COLO668 (cell line): Measurements from ENCODE around the gene CYREN.
"Not testable (repeated sequence)": the region's sequence is repeated elsewhere in the genome, so short reads cannot be mapped to it uniquely, and the experiment has no call there.

ENCODE experiments used
- DNase-seq: peaks from one replicate; lab custom pipeline; 2025; ENCODE audit not compliant: unreplicated experiment; lab: John Stamatoyannopoulos, UW

CYREN gene, protein sequence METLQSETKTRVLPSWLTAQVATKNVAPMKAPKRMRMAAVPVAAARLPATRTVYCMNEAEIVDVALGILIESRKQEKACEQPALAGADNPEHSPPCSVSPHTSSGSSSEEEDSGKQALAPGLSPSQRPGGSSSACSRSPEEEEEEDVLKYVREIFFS

DNA sequence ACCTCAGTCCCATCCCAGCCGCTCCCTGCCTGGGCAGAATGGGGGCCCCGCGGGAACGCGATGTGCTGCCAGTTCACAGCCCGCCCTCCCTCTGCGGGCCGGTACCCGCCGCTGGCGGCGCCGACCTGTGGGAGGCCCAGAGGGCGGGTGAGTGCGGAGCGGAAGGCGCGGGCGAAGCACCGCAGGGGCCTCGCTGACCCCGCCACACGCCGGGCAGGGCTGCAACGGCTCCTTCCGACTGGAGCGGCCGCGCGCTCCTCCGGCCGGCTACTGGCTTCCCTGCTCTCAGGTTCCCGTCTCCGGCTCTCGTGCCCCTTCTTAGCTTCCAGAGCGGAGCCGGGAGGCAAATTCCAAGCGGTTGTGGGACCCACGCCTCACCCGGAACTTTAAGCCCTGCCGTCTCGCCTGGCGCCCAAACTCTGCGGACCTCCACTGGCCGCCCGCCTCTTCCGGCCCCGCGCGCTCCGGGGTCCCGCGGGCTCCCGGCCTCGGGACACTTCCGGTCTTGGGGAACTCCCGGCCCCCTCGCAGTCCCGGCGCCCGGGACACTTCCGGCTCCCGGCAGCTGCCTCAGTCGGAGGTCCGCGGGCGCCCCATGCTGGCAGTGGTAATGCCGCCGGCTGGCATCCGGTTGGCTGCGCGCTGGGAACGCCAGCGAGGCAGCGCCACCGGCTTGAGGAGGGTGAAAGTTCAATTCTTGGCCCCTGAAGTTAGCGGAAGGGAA is at the start of gene CYREN:
Gene CYREN, minus strand, starts transcription at position 434 of the 724 bp plus-strand sequence. CDS start 1,785 bp downstream, outside the sequence.
- peak; percentile 97 for DNase-seq

DNA sequence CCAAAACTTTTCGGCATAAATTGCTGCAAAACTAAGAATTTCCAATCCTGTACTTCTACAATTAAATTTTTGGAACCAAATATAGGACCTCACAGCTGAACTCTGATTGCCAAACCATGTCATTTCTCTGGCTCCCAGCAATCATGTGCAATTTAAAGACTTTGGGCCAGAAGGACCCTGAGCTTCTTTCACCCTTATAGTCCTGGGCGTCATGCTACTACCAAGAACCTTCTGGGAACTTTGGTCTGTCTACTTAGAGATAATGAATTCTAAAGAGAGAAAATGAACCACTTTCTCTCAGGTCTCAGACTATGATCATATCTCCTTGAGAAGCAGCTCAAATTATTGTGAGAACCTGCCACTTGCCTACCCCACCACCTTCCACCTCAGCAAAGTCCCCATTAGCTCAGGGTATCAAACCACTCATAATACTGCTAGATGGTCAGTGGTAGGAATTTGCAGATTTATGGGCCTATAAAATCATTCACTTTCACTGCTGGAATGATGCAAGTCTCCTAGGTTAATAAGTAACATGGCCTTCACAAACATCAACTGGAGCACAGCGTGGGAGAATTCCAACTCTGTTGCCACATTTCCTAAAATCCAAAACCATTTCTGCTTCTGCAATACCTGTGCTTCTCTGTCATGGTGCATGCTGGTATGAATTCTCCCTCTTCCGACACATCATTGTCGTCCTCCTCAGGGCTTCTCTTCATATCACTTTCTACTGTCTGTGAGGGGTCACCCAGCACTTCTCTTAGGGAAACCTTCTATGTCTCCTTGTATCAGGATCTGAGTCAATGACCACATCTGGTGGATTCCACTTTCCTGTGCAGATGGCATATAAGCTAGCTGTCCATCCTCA is 47.4 kb upstream of the CYREN start:
- no peak for DNase-seq

DNA sequence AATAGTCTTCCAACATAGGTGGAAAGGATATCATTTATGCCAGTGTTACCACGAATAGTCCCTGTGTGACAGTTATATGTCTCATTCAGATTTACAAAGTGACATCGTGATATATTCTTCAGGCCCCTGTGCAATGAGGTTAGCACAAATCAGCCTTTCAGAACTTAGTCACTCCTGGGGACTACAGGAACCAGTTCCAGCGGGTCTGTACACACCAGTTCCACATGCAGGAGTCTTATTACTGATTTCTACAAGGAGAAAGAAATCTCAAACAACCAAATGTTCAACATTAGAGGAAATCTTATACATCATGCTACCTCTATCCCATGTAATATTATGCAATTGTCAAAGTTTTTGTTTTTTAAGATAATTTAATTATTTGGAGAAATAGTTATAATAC is 45.2 kb upstream of the CYREN start:
- no peak for DNase-seq

DNA sequence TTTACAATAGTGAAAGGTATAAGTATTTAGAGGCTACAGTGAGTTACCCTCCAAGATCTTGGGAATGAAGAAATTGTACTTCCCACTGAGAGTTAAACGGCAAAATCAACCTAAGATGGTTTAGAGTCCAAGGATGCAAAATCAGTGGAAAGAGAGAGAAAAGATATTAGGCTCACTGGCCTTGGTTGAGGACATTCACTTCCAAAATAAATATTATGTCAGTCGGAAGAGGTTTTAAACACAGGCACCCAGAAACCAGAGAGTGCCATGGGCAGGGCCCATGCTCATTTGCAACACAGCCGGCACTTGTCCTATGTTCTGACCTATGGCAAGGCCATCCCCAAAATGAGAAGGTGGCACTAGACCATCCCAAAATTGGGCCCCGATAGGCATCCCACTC is 44.7 kb upstream of the CYREN start:
- no peak for DNase-seq

DNA sequence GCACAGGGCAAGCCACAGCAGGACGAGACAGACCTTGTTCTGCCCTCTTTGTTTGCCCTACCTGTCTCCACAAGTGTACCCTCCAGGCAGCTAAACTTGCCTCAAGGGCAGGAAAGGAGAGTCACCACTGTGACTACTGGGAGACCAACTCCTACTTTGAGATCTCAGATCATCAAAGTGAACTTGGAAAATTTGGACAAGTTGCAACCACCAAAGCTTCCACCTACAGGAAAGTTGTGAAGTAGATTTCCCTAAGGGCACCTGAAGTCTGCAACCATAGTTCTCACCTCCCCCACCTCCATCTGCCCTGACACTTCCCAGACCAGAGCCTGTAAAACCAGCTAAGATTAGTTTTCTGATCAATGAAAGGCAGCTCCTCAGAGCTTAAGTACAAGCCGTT is 43.3 kb upstream of the CYREN start:
- DNase-seq, result no peak

DNA sequence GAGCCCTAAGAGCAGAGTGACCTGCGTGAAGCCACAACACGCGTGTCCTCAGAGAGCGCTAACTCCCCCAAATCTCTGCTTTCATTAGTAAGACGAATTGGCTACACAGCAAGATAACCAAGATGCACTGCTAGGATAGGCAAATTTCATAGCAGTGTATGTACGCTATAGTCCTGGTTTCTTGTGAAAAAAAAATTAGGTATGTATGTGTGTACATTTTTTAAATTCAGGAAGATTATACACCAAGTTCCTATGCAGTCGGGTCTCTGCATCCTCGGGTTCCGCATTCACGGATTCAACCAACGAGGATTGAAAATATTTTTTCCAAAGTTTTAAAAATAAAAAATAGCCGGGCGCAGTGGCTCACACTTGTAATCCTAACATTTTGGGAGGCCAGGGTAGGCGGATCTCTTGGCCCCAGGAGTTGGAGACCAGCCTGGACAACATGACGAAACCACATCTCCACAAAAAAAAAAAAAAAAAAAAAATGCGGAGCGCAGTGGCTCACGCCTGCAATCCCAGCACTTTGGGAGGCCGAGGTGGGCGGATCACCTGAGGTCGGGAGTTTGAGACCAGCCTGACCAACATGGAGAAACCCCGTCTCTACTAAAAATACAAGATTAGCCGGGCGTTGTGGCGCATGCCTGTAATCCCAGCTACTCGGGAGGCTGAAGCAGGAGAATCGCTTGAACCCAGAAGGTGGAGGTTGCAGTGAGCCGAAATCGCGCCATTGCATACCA is 41.6 kb upstream of the CYREN start:
- DNase-seq, result not testable (repeated sequence)

DNA sequence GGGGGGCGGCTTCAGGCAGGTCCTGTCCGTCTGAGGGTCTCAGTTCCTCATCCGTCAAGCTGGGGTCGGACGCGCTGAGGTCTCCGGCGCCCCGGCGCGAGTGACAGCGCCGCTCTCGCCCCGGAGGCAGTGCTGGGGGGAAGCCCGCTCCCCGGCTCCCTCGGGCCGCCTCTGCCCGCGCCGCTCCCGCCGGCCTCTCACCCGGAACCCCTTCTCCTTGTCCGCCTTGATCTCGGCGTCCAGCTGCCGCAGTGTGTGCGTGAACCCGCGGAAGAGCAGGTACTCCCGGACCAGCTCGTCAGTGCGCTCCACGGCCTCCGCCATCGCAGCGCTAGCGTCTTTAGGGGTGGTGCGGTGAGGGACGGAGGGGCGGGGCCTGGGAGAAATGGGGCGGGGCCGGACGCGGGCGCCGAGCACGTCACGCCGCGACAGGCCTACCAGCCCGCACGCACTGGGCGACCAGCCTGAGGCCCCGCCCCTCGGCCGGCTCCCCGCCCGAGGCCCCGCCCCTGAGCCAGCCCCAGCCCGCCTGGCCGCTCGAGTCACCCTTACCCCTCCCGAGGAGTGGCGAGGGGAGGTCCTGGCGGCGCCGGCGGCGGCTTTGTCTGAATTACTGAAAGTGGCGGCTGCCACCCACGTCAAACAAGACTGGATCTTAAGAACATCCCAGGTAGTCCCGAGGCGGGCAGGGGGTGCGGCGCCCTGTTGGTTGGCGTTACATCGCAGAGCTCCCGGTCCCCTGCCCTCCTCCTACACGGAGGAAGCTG is 40.9 kb upstream of the CYREN start, which contains the start of gene WDR91:
Gene WDR91, minus strand, starts transcription at position 348 of the 767 bp plus-strand sequence. Its CDS starts 24 bp downstream, at position 324.
- DNase-seq, result peak; percentile 94

DNA sequence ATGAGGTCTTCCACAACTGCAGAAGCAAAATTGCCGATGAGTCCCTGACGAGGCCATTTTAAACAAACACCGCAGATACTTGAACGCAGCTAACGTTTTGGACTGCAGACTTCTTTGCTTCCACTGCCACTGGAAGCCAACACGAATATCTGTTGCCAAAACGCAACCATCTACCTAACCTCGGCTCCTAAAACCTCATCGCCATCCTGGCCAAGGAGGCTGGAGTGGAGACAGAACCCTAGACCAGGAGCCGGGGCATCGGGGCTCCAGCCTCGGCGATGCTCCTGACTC is 40.3 kb upstream of the CYREN start:
- no peak for DNase-seq

DNA sequence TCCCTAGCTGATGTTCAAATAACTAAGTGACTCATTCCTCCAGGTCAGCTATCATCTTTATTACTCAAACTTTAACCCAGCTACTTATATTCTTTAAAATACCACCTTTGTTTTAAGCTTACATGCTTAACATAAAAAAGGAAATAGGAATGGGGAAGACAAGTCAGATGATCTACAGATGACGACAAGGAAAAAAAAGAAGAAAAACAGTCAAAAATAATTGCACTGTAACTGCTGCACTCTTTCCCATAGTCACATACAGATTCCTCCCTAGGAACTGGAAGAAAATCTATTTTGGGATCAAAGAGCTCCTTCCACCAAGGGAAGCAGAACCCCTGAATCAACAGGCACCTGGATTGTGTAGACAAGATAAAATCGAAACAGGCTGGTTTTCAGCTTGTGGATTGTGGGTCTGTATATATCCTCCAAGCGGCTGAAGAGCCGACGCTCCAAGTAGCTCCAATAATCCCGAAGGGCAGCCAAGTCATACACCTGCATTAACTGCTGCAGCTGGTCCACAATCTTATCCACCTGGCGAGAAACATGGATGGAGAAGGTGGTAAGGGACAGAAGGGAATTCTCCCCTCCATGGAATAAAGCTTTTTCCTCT is 38.8 kb upstream of the CYREN start:
- no peak for DNase-seq

DNA sequence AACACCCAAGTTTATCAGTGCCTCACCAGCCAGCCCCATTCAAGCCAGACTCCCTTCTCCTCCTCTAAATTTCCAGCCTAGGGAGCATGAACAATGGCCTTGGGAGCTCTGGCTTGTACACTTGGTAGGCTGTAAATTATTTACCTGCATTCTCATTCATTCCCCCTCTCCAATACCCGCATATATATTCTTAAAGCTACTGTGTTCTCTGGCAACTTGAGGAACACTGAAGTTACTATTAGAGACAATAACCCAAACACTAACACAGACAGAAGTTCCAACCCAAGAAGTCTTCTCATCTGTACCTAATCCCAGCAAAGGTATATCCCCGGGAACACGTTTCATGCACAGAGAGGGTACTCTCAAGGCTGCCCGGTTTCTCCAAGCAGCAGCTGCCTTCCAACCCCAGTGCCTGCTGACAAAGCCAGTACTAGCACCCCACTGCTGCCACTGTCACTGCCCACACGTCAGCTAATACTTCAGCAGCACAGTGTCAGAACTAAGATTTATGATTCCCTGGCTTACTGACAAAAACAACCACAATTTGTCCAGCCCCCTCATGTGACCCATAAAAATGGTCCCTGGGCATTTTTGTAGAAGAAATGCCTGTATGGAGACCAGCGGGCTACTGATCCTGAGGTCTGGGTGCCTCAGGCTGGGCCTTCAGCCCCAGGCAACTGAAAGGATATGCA is 37.7 kb upstream of the CYREN start:
- DNase-seq, result no peak

DNA sequence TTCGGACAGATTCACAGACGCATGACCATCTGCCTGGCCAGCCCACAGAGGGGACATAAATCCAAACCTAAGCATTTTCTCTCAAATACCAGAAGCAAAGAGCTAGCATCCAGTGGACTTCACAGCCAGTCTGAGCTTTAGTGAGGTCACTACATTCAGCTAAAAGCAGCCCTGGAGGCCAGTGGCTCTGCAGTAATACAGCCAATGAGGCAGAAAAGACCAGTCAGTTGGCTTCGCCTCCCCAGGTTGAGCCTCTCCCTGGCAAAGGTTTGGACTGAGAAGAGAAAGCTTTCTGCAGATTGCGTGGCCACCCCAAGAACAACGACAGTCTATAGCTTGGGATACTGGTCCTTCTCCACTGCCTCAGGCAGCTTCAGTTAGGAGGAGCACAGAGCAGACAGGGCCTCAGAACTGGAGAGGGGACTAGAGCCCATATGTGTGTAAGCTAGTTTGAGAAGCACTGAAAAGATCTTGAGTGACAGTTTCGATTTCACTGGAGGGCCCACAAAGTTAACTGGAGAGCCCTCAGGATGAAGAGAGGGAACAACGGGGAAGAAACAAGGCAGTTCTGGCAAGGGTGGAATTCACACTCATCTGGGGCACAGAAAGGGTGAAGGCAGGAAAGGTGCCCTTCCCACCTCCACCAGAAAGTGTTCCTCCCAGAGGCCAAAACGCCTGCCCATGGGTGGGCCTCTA is 37.0 kb upstream of the CYREN start:
- DNase-seq, result no peak

DNA sequence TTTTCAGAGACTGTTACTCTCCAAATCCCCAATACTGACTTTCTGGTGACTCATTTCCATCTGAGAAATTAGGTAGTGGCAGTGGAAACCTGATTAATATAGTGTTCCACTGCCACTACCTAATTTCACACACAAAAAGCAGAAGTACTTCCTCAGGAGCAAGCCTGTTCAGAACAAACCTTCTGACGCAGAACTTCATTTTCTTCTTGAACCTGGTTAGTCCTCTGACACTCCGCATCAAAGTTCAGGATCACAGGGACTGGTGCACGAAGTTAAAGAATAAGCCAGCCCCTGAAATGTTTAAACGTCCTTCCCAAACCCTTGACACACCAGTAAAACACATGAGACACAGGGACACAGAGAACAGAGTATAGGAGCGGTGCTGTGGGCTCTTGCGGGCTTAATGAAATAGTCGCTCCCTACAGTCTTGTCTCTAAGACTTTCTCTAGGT is 36.5 kb upstream of the CYREN start:
- DNase-seq, result no peak

DNA sequence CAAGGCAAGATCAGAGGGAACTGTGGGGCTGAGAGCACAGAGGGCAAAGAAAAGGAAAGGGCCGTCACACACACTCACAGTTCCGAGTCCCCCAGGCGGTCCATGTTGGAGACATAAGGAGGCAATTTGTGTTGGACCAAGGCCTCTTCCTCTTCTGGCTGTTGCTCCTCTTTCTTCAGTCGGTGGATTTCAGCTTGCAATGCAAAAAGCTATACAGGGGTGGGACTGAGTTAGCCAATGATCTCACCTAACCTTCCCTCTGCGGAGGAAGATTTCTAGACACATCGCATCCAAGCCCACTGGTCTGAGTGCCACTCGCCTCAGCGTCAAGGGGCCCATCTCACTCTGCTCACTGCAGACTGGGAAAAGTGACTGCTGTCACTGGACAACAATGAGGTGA is 35.3 kb upstream of the CYREN start:
- DNase-seq, result no peak

DNA sequence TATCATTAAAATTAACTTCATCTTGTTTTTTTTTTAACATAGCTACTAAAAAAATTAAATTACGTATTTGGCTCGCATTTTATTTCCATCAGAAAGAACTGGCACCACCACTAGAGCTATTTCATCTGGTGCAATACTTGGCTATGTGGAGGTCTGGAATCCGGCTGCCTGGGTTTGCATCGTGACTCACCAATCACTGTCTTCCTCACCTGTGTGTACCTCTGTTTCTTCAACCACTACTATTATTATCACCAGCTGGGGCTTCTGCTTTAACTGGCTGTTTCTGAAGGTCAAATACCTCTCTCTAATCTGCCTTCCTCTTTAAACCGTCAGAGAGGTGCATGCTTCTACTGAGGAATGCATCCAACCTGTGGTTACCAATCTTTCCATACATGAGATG is 34.4 kb upstream of the CYREN start:
- DNase-seq, result no peak

DNA sequence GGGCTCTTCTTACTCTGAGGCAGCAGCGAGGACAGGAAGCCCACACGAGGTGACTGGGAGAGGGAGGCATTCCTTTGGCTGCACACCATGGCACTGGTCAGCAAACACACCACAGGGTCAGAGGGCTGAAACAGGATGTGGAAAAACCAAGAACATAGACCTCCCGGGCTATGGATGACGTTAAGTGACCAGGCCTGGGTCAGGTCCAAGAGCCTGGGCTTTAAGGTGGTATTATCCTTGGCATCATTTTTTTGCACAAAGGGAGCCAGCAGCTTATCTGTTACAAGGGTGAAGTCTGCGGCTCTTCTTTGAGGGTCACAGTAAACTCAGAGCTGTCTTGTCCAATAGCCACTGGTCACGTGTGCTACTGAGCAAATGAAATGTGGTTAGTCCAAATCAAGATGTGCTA is 33.8 kb upstream of the CYREN start:
- no peak for DNase-seq

DNA sequence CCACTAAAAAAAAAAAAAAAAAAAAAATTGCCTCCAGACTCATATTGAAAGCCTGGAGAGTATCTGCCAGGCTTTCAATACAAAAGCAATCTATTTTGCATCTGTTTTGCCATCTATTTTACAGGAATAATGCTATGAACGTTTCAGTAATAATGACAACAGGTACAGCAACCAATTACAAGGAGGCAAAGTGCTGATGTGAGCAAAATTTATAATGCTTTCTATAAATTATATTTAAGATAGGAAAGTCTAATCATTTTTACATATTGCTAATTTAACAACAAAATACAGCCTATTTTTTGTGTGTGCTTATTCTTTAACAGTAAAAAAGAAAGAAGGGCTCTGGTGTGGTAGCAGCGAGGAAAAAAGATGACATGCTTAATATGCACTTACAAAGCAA is 30.8 kb upstream of the CYREN start:
- no peak for DNase-seq

DNA sequence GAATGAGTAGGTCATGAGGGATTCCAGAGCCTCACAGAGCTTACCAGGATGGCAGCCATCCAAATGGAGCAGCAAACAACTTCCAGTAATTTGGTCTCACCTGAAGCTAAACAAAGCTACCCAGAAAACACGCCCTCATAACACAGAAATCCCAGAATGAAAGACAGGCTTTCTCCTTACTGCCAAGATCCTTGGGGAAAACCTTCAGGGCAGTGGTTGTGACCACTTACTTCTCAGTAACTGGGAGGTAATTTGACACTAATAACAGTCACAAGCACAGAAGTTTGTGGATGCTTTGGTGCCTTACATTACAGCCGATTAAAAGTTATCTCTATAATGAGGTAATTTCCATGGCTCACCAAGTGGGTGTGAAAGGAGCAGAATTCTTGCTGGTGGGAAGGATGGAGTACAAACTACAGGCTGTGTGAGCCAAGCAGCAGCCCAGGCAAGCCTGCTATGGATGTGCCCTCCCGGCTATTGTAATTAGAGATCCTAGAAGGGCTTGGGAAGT is 30.4 kb upstream of the CYREN start:
- DNase-seq, result no peak

DNA sequence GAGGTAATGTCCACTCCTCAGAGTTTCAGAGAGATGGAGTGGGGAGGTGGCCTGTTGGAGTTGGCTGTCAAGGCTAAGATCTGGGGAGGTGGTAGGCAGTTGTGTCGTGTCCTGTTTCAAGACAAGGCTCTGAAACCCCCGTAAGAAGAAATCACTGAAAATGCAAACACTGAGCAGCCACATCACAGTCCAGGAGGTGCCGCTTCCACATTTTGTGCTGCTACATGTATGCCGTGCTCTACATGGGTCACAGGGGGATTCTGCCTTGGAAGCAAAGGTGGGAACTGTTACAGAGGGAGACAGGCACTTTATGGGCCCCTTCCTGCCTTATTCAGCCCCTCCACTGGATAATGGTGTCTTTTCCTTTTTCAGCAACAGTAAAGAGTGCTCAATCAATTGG is 28.9 kb upstream of the CYREN start:
- DNase-seq, result no peak
